GM21825 (cell line): ENCODE data around the gene CNKSR3.

Source experiments
- ATAC-seq: cut with Tn5 transposase; IDR thresholded peaks from one replicate; pipeline ENCODE4 v1.9.1; 2021; ENCODE audit warnings: mild to moderate bottlenecking, moderate library complexity; ENCODE audit not compliant: unreplicated experiment

Gene CNKSR3

DNA sequence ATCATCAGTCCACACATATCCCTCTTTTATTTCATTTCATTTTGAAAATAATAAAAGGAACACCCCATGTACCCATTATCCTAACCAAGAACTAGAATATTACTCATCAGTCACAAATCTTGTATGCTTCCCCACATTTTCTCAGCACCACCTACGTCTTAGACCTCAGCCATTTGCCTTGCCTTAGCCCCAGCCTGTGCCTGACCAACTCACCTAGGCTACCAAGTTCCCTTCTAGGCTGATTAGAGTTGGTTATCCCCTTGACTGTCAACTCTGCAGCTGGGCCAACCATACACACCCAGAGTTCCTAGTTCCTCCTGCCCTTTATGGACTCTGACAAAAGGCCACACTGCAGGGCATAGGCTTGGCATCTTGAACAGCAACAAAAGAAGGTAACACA is 120.5 kb downstream of the CNKSR3 start:
- no peak for ATAC-seq

DNA sequence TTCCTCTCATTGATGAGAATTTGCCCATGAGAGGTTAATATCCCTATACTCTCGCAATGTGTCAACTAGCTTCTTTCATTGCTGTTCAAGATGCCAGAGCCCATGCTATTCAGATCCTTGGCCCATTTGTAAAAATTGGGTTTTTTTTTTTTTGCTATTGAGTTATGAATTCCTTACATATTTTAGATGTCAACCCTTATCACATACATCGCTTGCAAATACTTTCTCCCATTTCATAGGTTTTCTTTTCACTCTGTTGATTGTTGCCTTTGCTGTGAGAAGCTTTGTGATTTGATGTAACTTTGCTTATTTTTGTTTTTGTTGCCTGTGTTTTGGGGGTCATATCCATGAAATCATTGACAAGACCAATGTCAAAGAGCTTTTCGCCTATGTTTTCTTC is 121.7 kb downstream of the CNKSR3 start:
- no peak for ATAC-seq

GRCh38 chr6:154386848-154387717 is 123.4 kb downstream of the CNKSR3 start:
- no peak for ATAC-seq

DNA sequence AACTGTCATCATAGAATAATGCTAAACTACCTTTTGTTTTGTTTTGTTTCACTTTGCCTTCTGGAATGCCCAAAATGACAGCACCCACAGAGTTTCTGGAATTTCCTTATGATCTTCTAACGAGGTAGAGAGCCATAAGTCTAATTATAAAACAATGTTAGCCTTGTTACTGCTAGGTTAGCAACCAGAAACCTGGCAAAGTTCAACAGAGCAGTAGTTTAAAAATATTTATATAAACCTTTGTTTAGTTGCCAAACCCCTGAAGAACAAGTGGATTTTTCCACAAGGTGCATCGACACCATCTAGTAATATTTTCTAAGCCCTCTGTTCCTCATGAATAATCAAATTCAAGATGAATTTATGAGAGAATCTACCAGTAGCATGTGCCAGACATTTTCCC is 126.3 kb downstream of the CNKSR3 start:
- ATAC-seq, result no peak

- no peak for ATAC-seq
Measured at GRCh38 chr6:154383273-154383672, 127.2 kb downstream of the CNKSR3 start.

DNA sequence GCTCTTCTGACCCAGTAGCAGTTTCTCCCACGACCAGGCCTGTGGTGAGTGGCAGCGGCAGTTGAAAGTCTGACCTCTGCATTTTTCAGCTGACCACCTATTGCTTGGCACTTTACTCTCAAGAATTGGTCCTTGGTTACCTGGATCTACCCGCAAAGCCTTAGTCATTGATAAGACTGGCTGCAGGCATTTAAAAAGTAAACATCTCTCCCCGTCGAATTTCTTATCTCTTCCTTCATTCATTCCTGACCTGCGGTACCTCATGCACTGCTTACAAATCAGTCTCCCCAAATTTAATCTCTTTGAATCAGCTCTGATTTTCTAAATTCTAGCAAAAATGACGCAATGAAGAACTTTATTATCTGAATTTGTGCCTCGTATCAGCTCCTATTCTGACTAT is 127.7 kb downstream of the CNKSR3 start:
- no peak for ATAC-seq

DNA sequence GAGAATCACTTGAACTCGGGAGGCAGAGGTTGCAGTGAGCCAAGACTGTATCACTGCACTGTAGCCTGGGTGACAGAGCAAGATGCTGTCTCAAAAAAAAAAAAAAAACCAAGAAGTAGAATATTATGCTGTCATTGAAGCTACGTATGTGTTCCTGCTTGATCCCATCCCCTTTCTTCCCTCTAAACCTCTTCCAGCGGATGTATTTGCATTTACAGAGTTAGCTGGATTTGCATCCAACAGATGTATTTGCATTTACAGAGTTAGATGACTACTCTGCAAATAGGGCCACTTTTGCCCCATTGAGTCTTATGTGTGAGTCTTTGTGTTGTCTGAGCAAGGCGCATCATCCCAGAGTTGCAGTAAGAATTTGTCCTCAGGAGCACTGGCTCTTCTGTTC is 128.9 kb downstream of the CNKSR3 start:
- no peak for ATAC-seq

- no peak for ATAC-seq
Measured at GRCh38 chr6:154380741-154381140, 129.7 kb downstream of the CNKSR3 start.

DNA sequence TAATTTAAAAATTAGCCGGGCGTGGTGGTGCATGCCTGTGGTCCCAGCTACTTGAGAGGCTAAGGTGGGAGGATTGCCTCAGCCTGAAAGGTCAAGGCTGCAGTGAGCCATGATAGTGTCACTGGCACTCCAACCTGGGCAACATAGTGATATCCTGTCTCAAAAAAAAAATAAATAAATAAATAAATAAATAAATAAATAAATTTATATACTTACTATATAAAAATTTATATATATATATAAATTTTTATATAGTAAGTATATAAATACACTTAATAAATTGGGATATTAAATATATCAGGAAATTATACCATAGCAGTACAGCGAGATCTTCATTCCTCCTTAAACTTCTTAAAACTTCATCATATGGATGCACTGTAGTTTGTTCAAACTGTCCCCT is 130.9 kb downstream of the CNKSR3 start:
- no peak for ATAC-seq

DNA sequence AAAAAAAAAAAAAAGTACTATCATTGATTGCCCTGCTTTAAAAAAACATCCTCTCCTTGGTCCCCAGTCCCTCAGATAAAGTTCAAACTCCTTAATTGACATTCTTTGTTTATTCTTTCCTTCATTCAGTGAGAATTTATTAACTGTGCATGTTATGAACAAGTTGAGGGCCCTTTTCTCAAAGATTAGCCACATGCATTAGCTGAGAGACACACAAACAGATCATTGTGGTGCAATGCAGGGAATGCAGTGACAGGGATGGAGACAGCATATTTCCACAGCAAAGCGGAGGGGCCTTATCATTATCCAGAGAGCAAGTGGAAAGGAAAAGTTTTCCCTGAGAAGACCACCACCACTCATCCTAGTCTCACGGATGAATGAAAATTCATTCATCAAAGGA is 132.0 kb downstream of the CNKSR3 start:
- no peak for ATAC-seq

DNA sequence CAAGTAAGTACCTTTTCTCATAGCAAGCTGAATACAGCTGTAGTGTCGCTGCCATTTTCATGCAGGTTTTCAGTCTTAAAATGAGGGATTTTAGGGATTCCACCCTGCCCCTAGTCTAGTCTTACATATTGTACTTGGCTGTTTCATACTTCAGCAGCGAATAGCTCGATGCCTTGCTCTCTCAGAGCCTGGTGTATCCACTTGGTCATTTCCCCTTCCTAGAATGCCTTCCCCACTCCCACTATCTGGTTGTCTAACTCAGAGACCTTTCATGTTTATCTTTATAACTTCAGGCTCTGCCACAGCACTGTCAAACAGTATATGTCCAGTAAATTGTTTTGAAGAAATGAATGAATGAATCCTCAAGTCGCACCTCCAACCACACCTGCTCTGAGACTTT is 132.8 kb downstream of the CNKSR3 start:
- ATAC-seq, result no peak

DNA sequence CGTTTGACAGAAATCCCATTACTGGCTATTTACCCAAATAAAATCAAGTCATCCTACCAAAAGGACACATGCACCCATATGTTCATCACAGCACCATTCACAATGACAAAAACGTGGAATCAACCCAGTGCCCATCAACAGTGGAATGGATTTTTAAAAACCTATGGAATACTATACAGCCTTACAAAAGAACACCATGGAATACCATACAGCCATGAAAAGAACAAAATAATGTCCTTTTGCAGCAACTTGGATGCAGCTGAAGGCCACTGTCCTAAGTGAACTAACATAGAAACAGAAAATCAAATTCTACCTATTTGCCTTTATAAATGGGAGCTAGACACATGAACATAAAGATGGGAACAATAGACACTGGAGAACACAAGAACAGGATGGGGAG is 136.5 kb downstream of the CNKSR3 start:
- ATAC-seq, result no peak

GRCh38 chr6:154371281-154371680 is 139.2 kb downstream of the CNKSR3 start:
- no peak for ATAC-seq

GRCh38 chr6:154370545-154370944 is 139.9 kb downstream of the CNKSR3 start:
- peak; percentile 86 for ATAC-seq

GRCh38 chr6:154367839-154368695 is 142.4 kb downstream of the CNKSR3 start:
- ATAC-seq, result no peak

GRCh38 chr6:154367336-154367735 is 143.1 kb downstream of the CNKSR3 start:
- ATAC-seq, result no peak

DNA sequence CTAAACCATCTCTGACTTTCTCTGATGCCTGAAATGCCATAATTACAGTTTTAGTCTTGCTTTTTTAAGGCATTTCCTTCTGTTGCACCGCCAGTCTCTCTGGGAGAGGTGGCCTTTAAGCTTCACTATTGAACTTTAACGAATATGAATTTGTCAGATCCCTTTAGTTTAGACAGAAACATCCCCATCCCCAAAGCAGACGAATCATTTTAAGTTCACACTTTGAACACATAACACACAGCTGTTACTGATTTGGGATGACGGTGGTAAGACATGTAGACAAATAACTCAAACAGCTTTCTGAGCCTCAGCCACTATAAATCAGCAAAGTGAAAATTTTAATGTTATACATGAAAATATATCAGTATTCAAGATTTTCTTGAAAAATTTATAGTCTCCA is 146.7 kb downstream of the CNKSR3 start:
- ATAC-seq, result no peak

GRCh38 chr6:154361476-154361875 is 149.0 kb downstream of the CNKSR3 start:
- ATAC-seq, result no peak

- ATAC-seq, result no peak
Measured at GRCh38 chr6:154360476-154360875, 150.0 kb downstream of the CNKSR3 start.

- ATAC-seq, result no peak
Measured at GRCh38 chr6:154359679-154360078, 150.8 kb downstream of the CNKSR3 start.

DNA sequence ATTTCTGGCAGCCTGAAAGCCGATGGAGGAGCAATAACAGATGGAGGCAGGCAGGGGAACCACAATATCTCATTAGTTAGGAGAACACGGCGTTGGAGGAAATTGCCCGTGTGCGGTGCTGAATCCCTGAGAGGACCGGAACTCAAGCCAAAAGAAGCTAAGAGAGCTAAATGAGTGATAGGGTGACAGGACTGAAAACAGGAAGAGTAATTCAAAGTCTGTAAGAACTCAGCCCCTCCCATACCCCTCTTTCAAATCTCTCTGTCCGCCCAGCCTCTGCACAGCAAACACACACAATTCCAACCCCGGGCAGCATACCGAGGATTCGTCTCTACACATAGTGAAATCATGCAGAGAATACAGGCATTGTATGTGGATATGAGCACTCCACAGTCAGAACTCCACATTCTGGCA is 151.3 kb downstream of the CNKSR3 start:
- ATAC-seq, result peak; percentile 37

GRCh38 chr6:154358019-154358545 is 152.4 kb downstream of the CNKSR3 start:
- no peak for ATAC-seq
